VCaP (cell line): ENCODE measurements around the gene TMEM185B.
"Not testable (repeated sequence)": the region's sequence is repeated elsewhere in the genome, so short reads cannot be mapped to it uniquely, and the experiment has no call there.

Experiments used
- H3K27ac ChIP-seq: fragments of 450-650 bp; 2 replicates; pipeline ENCODE4 v1.5.1; 2017
- TF ChIP-seq, protein P1 (sequence below): fragments of 450-650 bp; conservative IDR thresholded peaks from 2 replicates; pipeline ENCODE4 v1.5.1; 2017; ENCODE audit warnings: mild to moderate bottlenecking, moderate library complexity

TMEM185B gene

DNA sequence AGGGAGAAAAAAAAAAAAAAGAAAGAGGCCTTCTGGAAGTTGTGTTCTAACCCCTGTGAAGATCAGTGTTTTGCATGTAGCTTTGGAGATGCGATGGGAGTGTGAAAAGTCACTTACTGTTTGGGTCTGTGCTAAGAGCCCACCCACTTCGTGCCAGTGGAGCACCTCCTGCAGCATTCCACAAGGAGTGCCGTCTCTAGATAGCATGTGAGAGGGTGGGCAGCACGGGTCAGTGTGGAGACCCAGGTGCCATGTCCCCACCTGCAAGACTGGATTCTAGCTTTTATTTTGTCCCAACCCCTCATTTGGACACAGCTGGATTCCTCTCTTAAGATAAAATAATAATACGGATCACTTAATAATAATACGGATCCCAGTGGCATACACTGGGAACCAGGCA, 12.5 kb upstream of the TMEM185B start:
- no peak overlapping the region for H3K27ac ChIP-seq
- TF ChIP-seq, protein P1, sequence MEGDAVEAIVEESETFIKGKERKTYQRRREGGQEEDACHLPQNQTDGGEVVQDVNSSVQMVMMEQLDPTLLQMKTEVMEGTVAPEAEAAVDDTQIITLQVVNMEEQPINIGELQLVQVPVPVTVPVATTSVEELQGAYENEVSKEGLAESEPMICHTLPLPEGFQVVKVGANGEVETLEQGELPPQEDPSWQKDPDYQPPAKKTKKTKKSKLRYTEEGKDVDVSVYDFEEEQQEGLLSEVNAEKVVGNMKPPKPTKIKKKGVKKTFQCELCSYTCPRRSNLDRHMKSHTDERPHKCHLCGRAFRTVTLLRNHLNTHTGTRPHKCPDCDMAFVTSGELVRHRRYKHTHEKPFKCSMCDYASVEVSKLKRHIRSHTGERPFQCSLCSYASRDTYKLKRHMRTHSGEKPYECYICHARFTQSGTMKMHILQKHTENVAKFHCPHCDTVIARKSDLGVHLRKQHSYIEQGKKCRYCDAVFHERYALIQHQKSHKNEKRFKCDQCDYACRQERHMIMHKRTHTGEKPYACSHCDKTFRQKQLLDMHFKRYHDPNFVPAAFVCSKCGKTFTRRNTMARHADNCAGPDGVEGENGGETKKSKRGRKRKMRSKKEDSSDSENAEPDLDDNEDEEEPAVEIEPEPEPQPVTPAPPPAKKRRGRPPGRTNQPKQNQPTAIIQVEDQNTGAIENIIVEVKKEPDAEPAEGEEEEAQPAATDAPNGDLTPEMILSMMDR, result no peak

DNA sequence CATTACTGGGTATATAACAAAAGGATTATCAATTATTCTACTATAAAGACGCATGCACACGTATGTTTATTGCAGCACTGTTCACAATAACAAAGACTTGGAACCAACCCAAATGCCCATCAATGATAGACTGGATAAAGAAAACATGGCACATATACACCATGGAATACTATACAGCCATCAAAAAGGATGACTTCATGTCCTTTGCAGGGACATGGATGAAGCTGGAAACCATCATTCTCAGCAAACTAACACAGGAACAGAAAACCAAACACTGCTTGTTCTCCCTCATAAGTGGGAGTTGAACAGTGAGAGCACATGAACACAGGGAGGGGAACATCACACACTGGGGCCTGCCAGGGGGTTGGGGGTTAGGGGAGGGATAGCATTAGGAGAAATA, 12.0 kb upstream of the TMEM185B start:
- H3K27ac ChIP-seq, result not testable (repeated sequence)

DNA sequence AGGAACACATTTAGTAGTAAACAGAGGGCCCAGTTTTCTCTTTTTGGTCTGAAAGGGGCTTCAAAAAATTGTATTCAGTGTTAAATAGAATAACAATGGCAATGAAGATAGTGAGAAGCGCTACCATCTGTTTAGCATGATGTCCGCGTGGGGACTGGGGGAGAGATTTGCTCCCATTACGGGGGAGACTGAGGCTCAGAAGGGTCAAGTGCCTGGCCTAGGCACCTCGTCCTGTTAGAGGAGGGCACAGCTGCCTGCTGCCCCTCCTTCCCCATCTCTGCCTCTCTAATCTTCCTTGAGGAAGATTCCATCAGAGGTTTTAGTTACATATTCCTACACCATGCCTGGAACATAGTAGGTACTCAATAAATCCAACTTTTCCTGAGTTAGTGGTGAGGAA, 10.1 kb upstream of the TMEM185B start:
- H3K27ac ChIP-seq, result no peak overlapping the region
- TF ChIP-seq, protein P1, result no peak

DNA sequence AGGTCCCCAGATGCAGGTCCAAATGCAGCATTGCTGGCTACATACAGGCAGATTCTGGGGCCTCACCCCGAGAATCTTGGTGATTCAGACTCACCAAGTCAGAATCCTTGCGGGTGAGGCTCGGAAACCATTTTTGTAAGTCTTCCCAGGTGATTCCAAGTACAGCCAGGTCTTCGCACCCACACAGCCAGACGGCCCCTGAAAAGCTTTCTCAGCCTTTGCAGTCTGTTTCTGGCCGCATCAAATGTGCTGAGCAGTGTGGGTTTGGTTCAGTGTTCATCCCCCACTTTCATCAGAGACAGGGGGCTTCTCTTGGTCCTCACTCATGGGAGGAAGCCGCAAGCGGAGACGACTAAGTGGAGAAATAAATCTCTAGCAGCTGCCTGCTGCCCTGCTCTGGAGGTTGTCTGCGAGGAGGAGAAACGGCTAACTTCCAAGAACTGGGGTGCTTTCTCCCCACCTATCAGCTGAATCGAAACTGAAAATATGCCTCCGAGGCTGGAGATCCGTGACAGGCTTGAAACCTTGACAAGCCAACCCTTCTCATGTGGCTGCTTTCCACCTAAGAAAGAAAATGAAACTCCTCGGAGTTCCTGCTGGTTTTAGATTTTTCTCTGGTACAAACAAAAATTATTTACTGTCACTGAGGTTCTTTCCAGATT, 8.9 kb upstream of the TMEM185B start:
- H3K27ac ChIP-seq, result no peak overlapping the region
- TF ChIP-seq, protein P1, result no peak

DNA sequence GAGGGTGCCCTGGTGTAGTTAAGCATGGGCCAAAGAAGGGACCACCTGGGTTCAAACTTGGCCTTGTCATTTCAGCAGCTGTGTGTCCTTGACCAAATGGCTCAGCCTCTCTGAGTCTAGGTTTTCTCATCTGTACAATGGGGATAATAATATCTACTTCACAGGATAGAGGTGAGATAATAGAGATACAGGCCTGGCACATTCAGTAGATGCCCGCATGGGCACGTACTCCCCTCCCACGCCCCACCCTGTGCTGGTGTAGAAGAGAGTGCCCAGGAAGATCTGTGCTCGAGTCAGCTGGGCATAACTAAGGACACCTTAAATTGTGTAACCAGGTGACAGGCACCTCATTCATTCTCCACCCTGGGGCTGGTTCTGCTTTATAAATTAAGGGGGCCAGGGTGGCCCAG, 8.4 kb upstream of the TMEM185B start:
- no peak overlapping the region for H3K27ac ChIP-seq
- TF ChIP-seq, protein P1, result no peak

DNA sequence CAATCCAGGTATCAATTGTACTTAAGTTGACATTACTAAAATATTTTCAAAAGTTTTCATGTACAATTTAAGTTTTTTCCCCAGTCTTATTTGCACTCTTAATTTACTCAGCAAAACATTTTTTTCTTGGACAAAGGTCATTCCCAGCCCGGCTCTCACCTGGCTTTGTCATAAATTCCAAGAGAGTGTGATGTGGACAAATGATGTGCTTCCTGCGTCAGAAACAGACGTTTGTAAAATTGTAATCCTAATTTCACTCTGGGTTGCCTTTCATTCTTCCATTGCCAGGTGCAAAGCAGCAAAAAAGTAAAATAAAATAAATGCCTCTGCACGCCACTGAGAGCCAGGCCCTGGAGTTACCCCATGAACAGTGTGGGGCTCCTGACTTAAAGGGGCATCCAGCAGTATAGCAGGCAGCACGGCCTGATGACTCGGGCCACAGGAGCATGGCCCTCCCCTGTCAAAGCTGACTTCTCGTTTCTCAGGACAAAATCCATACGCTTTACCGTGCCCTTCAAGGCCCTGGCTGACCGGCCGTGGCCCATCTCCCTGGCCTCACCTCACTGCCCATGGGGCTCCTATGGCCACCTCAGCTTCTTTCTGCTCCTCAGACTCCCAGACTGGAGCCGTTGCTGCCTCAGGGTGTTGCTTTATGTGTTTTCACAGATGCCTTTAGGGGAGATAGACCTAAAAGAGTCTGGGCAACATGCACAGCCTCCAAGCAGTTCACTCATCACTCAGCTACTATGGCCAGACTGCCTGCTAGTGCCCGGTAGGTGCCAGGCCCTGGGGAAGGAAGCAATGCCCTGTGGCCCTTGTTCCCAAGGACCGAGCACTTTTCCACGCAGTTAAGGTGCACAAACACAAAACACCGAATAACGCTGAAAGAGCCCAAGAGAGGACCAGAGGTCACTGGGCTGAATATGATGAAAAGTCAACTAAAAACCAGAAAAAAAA, 7.6 kb upstream of the TMEM185B start:
- H3K27ac ChIP-seq, result no peak overlapping the region
- TF ChIP-seq, protein P1, result no peak

DNA sequence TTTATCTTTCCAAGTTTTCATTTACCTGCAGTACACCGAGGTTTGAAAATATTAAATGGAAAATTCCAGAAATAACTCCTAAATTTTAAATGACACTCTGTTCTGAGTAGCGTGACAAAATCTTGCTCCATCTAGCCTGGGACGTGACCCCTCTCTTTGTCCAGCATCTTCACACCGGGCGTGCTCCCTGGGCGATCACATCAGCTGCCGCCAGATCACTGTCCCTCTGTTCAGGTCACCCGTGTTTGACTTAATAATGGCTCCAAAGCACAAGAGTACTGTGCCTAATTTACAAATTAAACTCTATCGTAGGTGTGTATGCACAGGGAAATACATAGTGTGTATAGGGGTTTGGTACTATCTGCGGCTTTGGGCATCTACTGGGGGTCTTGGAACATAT, 6.1 kb upstream of the TMEM185B start:
- no peak overlapping the region for H3K27ac ChIP-seq
- TF ChIP-seq, protein P1, result no peak

DNA sequence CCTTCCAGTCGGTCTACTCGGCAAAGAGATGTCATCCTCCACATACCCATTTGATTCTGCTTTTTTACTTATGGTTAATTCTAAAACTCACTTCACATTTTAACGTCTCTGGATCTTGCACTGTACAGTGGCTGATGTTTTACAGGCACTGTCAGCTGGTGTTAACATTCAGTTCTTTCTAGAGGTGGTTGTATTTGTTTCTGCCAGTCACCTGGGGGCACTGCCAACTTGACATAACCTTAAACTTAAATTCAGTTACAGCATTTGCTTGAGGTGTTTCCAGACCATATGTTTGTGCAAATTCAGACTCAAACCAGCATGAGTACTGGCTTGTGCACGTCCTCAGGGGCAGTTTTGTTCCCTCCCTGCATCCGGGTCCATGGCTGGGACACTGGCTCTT, 5.3 kb upstream of the TMEM185B start:
- TF ChIP-seq, protein P1, result peak; percentile 41; the same call in 1 of the 2 replicates
- H3K27ac ChIP-seq, result no peak overlapping the region
